B cell (primary cell): Measurements from ENCODE around the gene PTGFRN.

Experiments
- CTCF ChIP-seq: fragments of 200-600 bp; IDR thresholded peaks from one replicate; pipeline ENCODE4 v1.8.0; 2022; ENCODE audit warnings: antibody characterized with exemption, mild to moderate bottlenecking
- EZH2 ChIP-seq: IDR thresholded peaks from 2 replicates; pipeline ENCODE4 v1.6.1; 2012; ENCODE audit warnings: borderline replicate concordance, low read depth, mild to moderate bottlenecking, moderate library complexity, low read length; ENCODE audit not compliant: insufficient read depth, poor library complexity, severe bottlenecking

- TF ChIP-seq CTCF (no peak), EZH2 (no peak)
Measured at GRCh38 chr1:116909512-116910378, at the start of gene PTGFRN.
